ENCODE measurements around the gene AKNA. TPM values are rescaled to one million over a fixed set of nuclear protein-coding genes. Genes with fewer than 3 reads are reported as not detected.

The AKNA gene
- total RNA-seq, 2 donors from 2014 or later = 12.2 to 15.4 TPM

DNA sequence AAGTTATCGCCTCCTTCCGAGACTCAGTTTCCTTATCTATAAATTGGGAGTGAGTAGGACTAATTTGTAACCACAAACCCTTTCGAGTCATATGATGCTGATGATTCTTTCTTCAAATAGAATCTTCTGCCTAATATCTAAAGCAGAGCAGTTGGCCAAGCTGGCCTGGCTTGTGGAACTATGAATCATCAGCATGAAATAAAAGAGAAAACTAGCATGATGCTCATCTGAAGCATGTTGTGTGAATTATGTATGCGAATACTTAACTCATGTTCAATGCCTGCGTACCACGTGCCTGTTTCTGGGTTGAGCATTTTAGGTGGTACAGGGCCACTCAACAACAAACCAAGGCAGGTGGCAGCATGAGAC is 79.9 kb downstream of the AKNA start:
- no peak overlapping the region for H3K9ac ChIP-seq (ENCODE audit: extremely low read depth, low read length, poor library complexity, severe bottlenecking)
- DNase-seq = no peak
- H3K4me3 ChIP-seq (ENCODE audit: low read length) = no peak overlapping the region
- TF ChIP-seq, protein P1, sequence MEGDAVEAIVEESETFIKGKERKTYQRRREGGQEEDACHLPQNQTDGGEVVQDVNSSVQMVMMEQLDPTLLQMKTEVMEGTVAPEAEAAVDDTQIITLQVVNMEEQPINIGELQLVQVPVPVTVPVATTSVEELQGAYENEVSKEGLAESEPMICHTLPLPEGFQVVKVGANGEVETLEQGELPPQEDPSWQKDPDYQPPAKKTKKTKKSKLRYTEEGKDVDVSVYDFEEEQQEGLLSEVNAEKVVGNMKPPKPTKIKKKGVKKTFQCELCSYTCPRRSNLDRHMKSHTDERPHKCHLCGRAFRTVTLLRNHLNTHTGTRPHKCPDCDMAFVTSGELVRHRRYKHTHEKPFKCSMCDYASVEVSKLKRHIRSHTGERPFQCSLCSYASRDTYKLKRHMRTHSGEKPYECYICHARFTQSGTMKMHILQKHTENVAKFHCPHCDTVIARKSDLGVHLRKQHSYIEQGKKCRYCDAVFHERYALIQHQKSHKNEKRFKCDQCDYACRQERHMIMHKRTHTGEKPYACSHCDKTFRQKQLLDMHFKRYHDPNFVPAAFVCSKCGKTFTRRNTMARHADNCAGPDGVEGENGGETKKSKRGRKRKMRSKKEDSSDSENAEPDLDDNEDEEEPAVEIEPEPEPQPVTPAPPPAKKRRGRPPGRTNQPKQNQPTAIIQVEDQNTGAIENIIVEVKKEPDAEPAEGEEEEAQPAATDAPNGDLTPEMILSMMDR (conservative IDR thresholded peaks at IDR 0.05) = no peak
- H3K9me3 Mint-ChIP-seq = no peaks in the 10 kb centered on the region
- no peak overlapping the region for H3K27ac Mint-ChIP-seq
- H3K9me3 ChIP-seq (ENCODE audit: control insufficient read depth, low read length) = no peaks in the 10 kb centered on the region
- H3K27me3 ChIP-seq (ENCODE audit: control insufficient read depth, insufficient read depth, low read length, poor library complexity, severe bottlenecking) = no peaks in the 10 kb centered on the region
- H3K36me3 ChIP-seq (ENCODE audit: control insufficient read depth, insufficient read depth, low read length) = peaks cover 56% of the 10 kb centered on the region
- no peaks in the 10 kb centered on the region for H3K4me1 ChIP-seq (ENCODE audit: control insufficient read depth, insufficient read depth, low read length)
- WGBS, 2 experiments (ENCODE audit: insufficient coverage in 1 of 2, insufficient read length in 1 of 2) = 95 to 100% methylated on average over 6 of the region's 6 CpGs
- H3K36me3 Mint-ChIP-seq (ENCODE audit: low read depth) = peaks cover 22% of the 10 kb centered on the region
- no peak overlapping the region for H3K4me3 Mint-ChIP-seq
- no peaks in the 10 kb centered on the region for H3K27me3 Mint-ChIP-seq (ENCODE audit: insufficient read depth)
- H3K27ac ChIP-seq (ENCODE audit: low read depth, low read length) = no peak overlapping the region
- no peaks in the 10 kb centered on the region for H3K4me1 Mint-ChIP-seq

DNA sequence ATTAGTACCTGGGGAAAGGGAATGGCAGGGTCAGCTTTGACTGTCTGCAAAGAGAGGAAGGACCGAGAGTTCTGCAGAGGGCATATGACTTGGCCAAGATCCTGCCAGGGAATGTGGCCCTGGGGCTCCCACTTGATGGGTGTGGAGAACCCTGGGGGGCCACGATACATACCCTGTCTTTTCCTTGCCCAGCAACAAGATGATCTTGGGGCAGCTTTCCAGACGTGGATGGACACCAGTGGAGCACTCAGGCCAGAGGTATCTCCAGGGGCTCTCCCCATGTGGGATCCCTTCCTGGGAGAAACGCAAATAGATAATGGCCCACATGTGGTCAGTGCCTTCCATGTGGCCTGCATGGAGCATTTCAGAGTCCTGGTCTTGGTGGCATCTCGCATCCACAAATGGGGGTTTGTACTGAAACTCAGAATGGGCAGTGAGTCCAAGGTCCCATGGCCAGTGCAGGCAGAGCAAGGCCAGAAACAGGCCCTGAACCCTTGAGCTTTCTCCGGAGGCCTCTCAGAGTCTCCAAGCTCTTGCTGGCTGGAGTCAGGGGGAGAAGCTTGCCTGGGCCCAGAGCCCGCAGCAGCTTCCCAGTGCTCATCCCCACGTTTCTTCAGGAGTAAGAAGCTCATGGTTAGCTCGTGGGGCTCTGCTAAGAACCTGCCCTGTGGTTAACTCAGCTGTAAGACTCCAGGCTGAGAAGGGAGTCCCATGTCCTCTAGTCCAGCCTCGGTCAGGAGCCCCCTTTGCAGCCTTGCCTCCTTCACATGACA is 83.2 kb downstream of the AKNA start:
- H3K27me3 ChIP-seq (ENCODE audit: control insufficient read depth, insufficient read depth, low read length, poor library complexity, severe bottlenecking) = no peaks in the 10 kb centered on the region
- Mint-ChIP-seq H3K4me3 (no peak overlapping the region), H3K27me3 (ENCODE audit: insufficient read depth) (no peaks in the 10 kb centered on the region), H3K27ac (no peak overlapping the region), H3K9me3 (no peaks in the 10 kb centered on the region), H3K36me3 (ENCODE audit: low read depth) (peaks cover 16% of the 10 kb centered on the region), H3K4me1 (no peaks in the 10 kb centered on the region)
- no peak overlapping the region for H3K9ac ChIP-seq (ENCODE audit: extremely low read depth, low read length, poor library complexity, severe bottlenecking)
- TF ChIP-seq, protein P1 (conservative IDR thresholded peaks at IDR 0.05) = no peak
- no peaks in the 10 kb centered on the region for H3K4me1 ChIP-seq (ENCODE audit: control insufficient read depth, insufficient read depth, low read length)
- WGBS, 2 experiments (ENCODE audit: insufficient coverage in 1 of 2, insufficient read length in 1 of 2) = 91 to 94% methylated on average over 8 to 10 of the region's 10 CpGs
- H3K4me3 ChIP-seq (ENCODE audit: low read length) = no peak overlapping the region
- peaks cover 51% of the 10 kb centered on the region for H3K36me3 ChIP-seq (ENCODE audit: control insufficient read depth, insufficient read depth, low read length)
- H3K27ac ChIP-seq (ENCODE audit: low read depth, low read length) = no peak overlapping the region
- no peaks in the 10 kb centered on the region for H3K9me3 ChIP-seq (ENCODE audit: control insufficient read depth, low read length)
- peak; percentile 31 for DNase-seq

DNA sequence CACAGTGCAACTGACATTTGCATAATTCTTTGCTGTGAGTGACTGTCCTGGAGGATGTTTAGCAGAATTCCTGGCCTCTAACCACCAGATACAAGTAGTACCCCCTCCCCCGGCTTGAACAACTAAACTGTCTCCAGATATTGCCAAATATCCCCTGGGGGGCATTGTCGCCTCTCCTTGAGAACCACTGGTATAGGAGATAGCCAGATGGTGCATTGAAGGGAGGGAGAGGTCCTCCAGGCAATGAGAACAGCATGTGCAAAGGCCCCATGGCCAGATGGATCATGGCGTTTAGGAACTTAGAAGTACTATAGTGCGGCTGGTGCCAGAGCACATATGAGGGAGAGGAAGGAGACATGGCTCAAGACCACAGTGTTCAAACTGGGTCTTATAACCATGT is 83.8 kb downstream of the AKNA start:
- DNase-seq = no peak
- Histone ChIP-seq H3K36me3 (ENCODE audit: control insufficient read depth, insufficient read depth, low read length) (peaks cover 53% of the 10 kb centered on the region), H3K4me1 (ENCODE audit: control insufficient read depth, insufficient read depth, low read length) (no peaks in the 10 kb centered on the region), H3K9ac (ENCODE audit: extremely low read depth, low read length, poor library complexity, severe bottlenecking) (no peak overlapping the region), H3K27ac (ENCODE audit: low read depth, low read length) (no peak overlapping the region), H3K27me3 (ENCODE audit: control insufficient read depth, insufficient read depth, low read length, poor library complexity, severe bottlenecking) (no peaks in the 10 kb centered on the region), H3K9me3 (ENCODE audit: control insufficient read depth, low read length) (no peaks in the 10 kb centered on the region), H3K4me3 (ENCODE audit: low read length) (no peak overlapping the region)
- Mint-ChIP-seq H3K4me3 (no peak overlapping the region), H3K4me1 (no peaks in the 10 kb centered on the region), H3K36me3 (ENCODE audit: low read depth) (peaks cover 23% of the 10 kb centered on the region), H3K27me3 (ENCODE audit: insufficient read depth) (no peaks in the 10 kb centered on the region), H3K9me3 (no peaks in the 10 kb centered on the region), H3K27ac (no peak overlapping the region)
- TF ChIP-seq, protein P1 (conservative IDR thresholded peaks at IDR 0.05) = no peak
- WGBS, 2 experiments (ENCODE audit: insufficient coverage in 1 of 2, insufficient read length in 1 of 2) = 90 to 100% methylated on average over 1 to 4 of the region's 4 CpGs
